PC-3 (cell line): ENCODE measurements around the gene TTC7B. TPM values are rescaled to one million over a fixed set of nuclear protein-coding genes. Genes with fewer than 3 reads are reported as not detected.

Experiments
- ATAC-seq: fragments of 200-7000 bp; cut with Tn5 transposase; 2 replicates; pipeline ENCODE4 v1.9.1; 2020; ENCODE audit warnings: mild to moderate bottlenecking, moderate library complexity
- BruUV-seq: library from RNA; stranded (reverse); fragments of 400-500 nt; replicated peaks from 2 replicates; lab custom pipeline; 2021; lab: Mats Ljungman, UMichigan
- CTCF ChIA-PET: fragments of 300-600 bp; sonication (Branson Sonifier 250); formaldehyde crosslinking; loops from one replicate; lab custom pipeline; 2022; ENCODE audit warnings: antibody characterized with exemption; lab: Charles Lee
- POLR2A ChIA-PET: fragments of 300-600 bp; sonication (Branson Sonifier 250); formaldehyde crosslinking; loops from one replicate; lab custom pipeline; 2022; ENCODE audit warnings: antibody characterized with exemption; ENCODE audit not compliant: unreplicated experiment; lab: Charles Lee
- DNase-seq: peaks from one replicate; pipeline ENCODE4 v3.0.0-alpha.2; 2015
- H2AFZ ChIP-seq: fragments of 300-600 bp; sonication (generic); 2 replicates; pipeline ENCODE4 v1.6.0; 2016; ENCODE audit warnings: antibody characterized with exemption, low read length
- H3F3A ChIP-seq: fragments of 300-600 bp; sonication (generic); one replicate; pipeline ENCODE4 v1.6.0; 2017; ENCODE audit warnings: antibody characterized with exemption, low read length, control low read depth, mild to moderate bottlenecking; ENCODE audit not compliant: unreplicated experiment
- H3K27ac ChIP-seq: fragments of 300-600 bp; sonication (generic); 2 replicates; pipeline ENCODE4 v1.5.1; 2016; ENCODE audit warnings: mild to moderate bottlenecking, low read length
- H3K27me3 ChIP-seq: fragments of 300-600 bp; sonication (generic); 2 replicates; pipeline ENCODE4 v1.6.1; 2016; ENCODE audit warnings: low read length, mixed read lengths
- H3K36me3 ChIP-seq: fragments of 300-600 bp; sonication (generic); 2 replicates; pipeline ENCODE4 v1.6.1; 2016; ENCODE audit warnings: low read depth, mixed run types, low read length, mixed read lengths
- H3K4me1 ChIP-seq: fragments of 300-600 bp; sonication (generic); 2 replicates; pipeline ENCODE4 v1.5.1; 2016; ENCODE audit warnings: low read length; ENCODE audit not compliant: insufficient read depth
- H3K4me2 ChIP-seq: fragments of 300-600 bp; sonication (generic); 2 replicates; pipeline ENCODE4 v1.6.0; 2016; ENCODE audit warnings: low read length
- H3K4me3 ChIP-seq: fragments of 300-600 bp; sonication (generic); 2 replicates; pipeline ENCODE4 v1.5.1; 2016; ENCODE audit warnings: mild to moderate bottlenecking, low read length, mixed read lengths
- H3K79me2 ChIP-seq: fragments of 300-600 bp; sonication (generic); 2 replicates; pipeline ENCODE4 v1.6.1; 2017; ENCODE audit warnings: low read length, mixed read lengths
- H3K9ac ChIP-seq: fragments of 300-600 bp; sonication (generic); 2 replicates; pipeline ENCODE4 v1.6.0; 2016; ENCODE audit warnings: mild to moderate bottlenecking, low read length
- H3K9me2 ChIP-seq: fragments of 300-600 bp; sonication (generic); replicated peaks from 2 replicates; pipeline ENCODE4 v1.6.1; 2016; ENCODE audit warnings: mixed run types, low read length, mixed read lengths
- H3K9me3 ChIP-seq: fragments of 300-600 bp; sonication (generic); 2 replicates; pipeline ENCODE4 v1.6.1; 2016; ENCODE audit warnings: low read length, mixed read lengths
- H4K20me1 ChIP-seq: fragments of 300-600 bp; sonication (generic); 2 replicates; pipeline ENCODE4 v1.6.1; 2016; ENCODE audit warnings: low read length, mixed read lengths
- CTCF ChIP-seq: fragments of 300-600 bp; sonication (generic); conservative IDR thresholded peaks from 2 replicates; pipeline ENCODE4 v1.5.1; 2017; ENCODE audit warnings: antibody characterized with exemption, low read depth, mild to moderate bottlenecking, low read length
- EZH2 ChIP-seq: fragments of 300-600 bp; sonication (generic); IDR thresholded peaks from one replicate; pipeline ENCODE4 v1.6.1; 2017; ENCODE audit warnings: antibody characterized with exemption, mild to moderate bottlenecking, low read length; ENCODE audit not compliant: unreplicated experiment
- EZH2phosphoT487 ChIP-seq: fragments of 300-600 bp; sonication (generic); IDR thresholded peaks from 2 replicates; pipeline ENCODE4 v1.6.1; 2018; ENCODE audit warnings: mild to moderate bottlenecking, antibody characterized with exemption, low read length, borderline replicate concordance
- intact Hi-C: fragments of 100-400 bp; cut with micrococcal nuclease; formaldehyde crosslinking; loops from 2 replicates; pipeline ENCODE4 v1.9.0; 2023
- total RNA-seq: library from RNA; depleted of rRNA; stranded (reverse); fragments of >200 nt; gene quantifications from 2 replicates; pipeline ENCODE4 v1.2.3, GENCODE V29; 2014

TTC7B gene
- total RNA-seq, 1 experiment from 2014 or later: 45.6 TPM

GRCh38 chr14:90555126-90556011 lies 260.9 kb downstream of the TTC7B start:
- Histone ChIP-seq H3K4me3 (no peak overlapping the region), H4K20me1 (no peaks in the 10 kb centered on the region)

GRCh38 chr14:90554341-90554740 lies 261.9 kb downstream of the TTC7B start:
- H3K27me3 ChIP-seq: no peaks in the 10 kb centered on the region
- no peaks in the 10 kb centered on the region for H3F3A ChIP-seq
- no peak for DNase-seq
- TF ChIP-seq CTCF: no peak
- TF ChIP-seq EZH2phosphoT487: no peak
- no peak for TF ChIP-seq EZH2
- no peaks in the 10 kb centered on the region for H3K9me2 ChIP-seq
- no peak overlapping the region for H2AFZ ChIP-seq
- no peaks in the 10 kb centered on the region for H3K36me3 ChIP-seq
- intact Hi-C loops: no loop called here
- no peaks in the 10 kb centered on the region for H3K9me3 ChIP-seq
- no peaks in the 10 kb centered on the region for H4K20me1 ChIP-seq
- no peak overlapping the region for H3K9ac ChIP-seq
- no peak for ATAC-seq
- H3K4me2 ChIP-seq: no peak overlapping the region
- no peak overlapping the region for H3K27ac ChIP-seq
- no TSS peak for BruUV-seq
- H3K79me2 ChIP-seq: no peaks in the 10 kb centered on the region
- H3K4me1 ChIP-seq: no peaks in the 10 kb centered on the region
- ChIA-PET POLR2A (no interaction called here), CTCF (no interaction called here)
- H3K4me3 ChIP-seq: no peak overlapping the region

More at GRCh38 chr14:90555126-90556011, 260.9 kb downstream of the TTC7B start:
- Histone ChIP-seq H3K4me1 (no peaks in the 10 kb centered on the region), H3F3A (no peaks in the 10 kb centered on the region), H3K9me2 (no peaks in the 10 kb centered on the region), H2AFZ (no peak overlapping the region), H3K9ac (no peak overlapping the region), H3K27me3 (no peaks in the 10 kb centered on the region), H3K79me2 (no peaks in the 10 kb centered on the region), H3K9me3 (no peaks in the 10 kb centered on the region), H3K36me3 (no peaks in the 10 kb centered on the region), H3K27ac (no peak overlapping the region), H3K4me2 (no peak overlapping the region)
- CTCF ChIA-PET: interaction anchor here (0.6 kb wide), 1 partner anchor 179 kb away, joined by 3 read pairs; no protein-coding TSS in a partner anchor
- DNase-seq (no peak), ATAC-seq (no peak)
- BruUV-seq: no TSS peak
- intact Hi-C loops: no loop called here
- TF ChIP-seq EZH2phosphoT487 (no peak), EZH2 (no peak), CTCF (no peak)
- POLR2A ChIA-PET: no interaction called here

- ATAC-seq (no peak), DNase-seq (no peak)
- no peaks in the 10 kb centered on the region for H3K9me2 ChIP-seq
- H3K27me3 ChIP-seq: no peaks in the 10 kb centered on the region
- H3K79me2 ChIP-seq: no peaks in the 10 kb centered on the region
- no peaks in the 10 kb centered on the region for H3K36me3 ChIP-seq
- intact Hi-C loops: no loop called here
- H3K27ac ChIP-seq: no peak overlapping the region
- H3K4me1 ChIP-seq: no peaks in the 10 kb centered on the region
- TF ChIP-seq EZH2phosphoT487: no peak
- TF ChIP-seq EZH2: no peak
- TF ChIP-seq CTCF: no peak
- H3F3A ChIP-seq: no peaks in the 10 kb centered on the region
- POLR2A ChIA-PET: no interaction called here
- H2AFZ ChIP-seq: no peak overlapping the region
- H3K9me3 ChIP-seq: no peaks in the 10 kb centered on the region
- no peak overlapping the region for H3K9ac ChIP-seq
- H3K4me3 ChIP-seq: no peak overlapping the region
- BruUV-seq: no TSS peak
- CTCF ChIA-PET: no interaction called here
- no peak overlapping the region for H3K4me2 ChIP-seq
- H4K20me1 ChIP-seq: no peaks in the 10 kb centered on the region
Measured at GRCh38 chr14:90553921-90554336, 262.3 kb downstream of the TTC7B start.
